HK-2 (cell line): Measurements from ENCODE around the gene MATN4.
"Not testable (repeated sequence)": the region's sequence is repeated elsewhere in the genome, so short reads cannot be mapped to it uniquely, and the experiment has no call there.

Experiments used
- DNase-seq: peaks from one replicate; pipeline ENCODE4 v3.0.0-alpha.2; 2018; ENCODE audit not compliant: unreplicated experiment

MATN4 gene, protein sequence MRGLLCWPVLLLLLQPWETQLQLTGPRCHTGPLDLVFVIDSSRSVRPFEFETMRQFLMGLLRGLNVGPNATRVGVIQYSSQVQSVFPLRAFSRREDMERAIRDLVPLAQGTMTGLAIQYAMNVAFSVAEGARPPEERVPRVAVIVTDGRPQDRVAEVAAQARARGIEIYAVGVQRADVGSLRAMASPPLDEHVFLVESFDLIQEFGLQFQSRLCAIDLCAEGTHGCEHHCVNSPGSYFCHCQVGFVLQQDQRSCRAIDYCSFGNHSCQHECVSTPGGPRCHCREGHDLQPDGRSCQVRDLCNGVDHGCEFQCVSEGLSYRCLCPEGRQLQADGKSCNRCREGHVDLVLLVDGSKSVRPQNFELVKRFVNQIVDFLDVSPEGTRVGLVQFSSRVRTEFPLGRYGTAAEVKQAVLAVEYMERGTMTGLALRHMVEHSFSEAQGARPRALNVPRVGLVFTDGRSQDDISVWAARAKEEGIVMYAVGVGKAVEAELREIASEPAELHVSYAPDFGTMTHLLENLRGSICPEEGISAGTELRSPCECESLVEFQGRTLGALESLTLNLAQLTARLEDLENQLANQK

DNA sequence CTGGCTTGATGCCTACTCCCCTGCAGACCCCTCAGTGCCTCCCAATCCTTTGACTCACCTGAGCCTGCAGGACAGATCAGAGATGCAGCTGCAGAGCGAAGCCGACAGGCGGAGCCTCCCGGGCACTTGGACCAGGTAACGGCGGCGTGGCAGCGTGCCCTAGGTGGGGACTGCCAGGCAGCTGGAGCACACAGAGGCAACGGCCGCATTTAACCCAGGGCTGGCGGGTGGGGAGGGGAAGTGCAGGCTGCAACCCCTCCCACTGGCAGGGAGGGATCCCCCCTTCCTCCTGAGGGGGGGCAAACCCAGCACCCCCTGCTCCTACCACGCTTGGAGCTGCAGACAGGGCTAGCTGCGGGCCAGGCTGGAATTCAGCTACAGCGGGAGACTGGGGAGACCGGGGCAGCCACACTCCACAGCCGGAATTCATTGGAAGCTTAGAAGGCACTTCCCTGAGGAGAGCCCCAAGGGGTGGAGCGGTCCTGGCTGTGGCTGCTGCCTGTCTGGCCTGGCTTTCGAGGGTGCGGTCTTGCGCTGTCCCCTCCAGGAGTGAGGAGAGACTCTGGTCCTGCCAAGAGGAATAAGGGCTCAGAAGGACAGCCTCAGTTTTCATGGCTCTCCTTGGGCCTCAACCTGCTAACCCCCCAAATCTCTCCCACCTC, at the start of gene MATN4:
Gene MATN4 (minus strand): TSS at position 183 of the 662 bp plus-strand sequence. CDS start 2,717 bp downstream, outside the sequence.
- DNase-seq, result no peak

DNA sequence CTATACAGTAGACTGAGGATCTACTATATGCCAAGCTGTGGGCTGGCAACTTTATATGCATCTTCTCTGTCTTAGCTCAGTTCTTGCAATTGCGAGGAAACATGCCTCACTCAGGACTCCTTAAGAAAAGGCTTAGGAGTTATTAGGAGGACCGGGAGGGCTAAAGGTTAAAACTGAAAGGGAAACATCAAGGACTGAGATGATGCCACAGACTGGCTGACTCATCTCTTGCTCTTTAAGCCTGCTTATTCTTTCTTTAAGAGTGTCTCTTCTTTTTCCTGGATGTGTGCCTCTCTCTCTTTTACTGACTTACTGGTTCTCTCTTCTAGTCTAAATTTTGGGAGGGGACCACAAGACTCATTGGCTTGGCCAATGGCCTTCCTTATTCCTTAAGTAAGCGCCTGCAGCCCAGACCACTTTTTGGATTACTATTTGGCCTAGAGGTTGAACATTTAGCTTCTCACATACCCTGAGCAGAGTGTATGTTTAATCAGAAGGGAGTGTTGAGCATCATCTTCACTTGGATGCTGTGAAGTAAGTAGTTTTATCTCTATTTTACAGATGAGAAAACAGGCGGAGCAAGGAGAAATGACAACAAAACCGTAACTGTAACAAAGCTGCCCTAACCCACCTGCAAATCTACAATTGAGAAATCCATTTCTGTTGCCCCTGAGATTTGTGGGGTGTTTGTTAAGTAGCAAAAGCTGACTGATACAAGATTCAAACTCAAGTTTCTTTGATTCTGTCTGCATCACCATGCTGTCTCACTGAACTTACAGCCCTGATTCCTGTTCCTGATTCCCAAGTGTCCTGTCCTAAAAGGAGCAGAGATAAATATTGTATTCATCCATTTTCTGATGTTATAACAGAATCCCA, 47.3 kb upstream of the MATN4 start:
- DNase-seq, result no peak

DNA sequence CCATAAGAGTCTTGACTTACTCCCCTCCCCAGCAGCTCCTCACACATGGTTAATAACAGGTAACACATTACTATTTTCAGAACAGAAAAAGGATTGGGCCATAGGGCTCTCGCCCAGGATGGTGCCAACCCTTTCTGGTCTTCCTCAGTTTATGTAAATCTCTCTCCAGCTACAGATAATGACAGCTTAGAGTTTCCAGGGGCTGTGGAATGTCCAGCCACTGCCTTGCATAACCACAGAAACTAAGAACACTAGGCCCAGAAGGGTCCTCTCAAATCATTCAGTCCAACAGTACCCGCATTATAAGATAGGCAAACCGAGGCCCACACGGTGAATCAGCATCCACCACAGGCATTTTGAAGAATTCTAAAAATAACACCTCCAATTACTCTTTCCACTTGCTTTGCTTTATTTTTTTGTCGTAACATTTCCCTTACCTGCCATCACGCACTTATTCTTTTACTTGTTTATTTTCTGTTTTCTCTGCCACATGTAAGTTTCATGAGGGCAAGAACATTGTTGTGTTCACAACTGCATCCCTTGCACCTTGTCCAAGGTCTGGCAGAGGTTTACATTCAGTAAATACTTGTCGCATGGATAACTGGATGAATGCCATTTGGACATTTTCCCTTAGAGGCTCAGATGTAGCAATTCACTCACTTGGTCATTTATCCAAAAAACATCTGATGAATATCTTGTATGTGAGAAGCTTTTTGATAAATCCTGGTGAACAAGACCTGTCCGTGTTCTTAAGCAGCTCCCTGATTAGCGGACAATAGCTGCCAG, 46.5 kb upstream of the MATN4 start:
- DNase-seq, result no peak

DNA sequence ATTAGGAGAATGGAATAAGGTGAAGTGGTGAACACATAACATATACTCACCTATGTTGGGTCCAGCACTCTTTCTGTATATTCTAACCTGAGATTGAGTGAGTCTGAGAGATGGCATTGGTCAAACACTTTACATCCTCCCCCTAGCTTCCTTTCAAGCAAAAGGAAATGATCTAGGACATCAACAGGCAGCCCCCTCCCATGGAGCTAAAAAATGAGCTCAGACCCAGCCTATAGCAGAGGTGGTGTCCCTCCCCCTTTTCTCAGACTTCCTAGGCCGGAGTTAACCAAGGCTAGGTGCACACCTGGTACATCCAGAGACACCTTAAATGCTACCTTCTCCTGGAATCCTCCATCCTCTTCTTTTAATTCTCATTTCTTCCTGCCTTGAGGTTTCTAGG, 45.6 kb upstream of the MATN4 start:
- no peak for DNase-seq

DNA sequence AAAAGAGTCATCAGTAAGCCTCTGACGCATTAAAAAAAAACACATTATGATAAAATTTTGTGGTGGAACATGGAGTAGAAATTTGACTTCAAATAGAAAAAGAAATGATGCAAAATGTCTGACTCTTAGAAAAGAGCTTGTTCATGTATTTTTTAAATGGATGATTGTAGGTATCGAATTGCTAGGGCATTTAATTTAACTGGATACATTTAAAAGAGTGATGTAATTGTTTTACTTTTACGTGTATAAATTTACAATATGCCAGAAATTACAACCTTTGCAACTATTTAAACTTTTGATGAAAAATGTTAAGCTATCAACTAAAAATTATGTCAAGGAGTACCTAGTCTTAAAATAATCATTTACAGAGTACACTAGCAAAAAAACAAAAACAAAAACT, 44.6 kb upstream of the MATN4 start:
- no peak for DNase-seq

DNA sequence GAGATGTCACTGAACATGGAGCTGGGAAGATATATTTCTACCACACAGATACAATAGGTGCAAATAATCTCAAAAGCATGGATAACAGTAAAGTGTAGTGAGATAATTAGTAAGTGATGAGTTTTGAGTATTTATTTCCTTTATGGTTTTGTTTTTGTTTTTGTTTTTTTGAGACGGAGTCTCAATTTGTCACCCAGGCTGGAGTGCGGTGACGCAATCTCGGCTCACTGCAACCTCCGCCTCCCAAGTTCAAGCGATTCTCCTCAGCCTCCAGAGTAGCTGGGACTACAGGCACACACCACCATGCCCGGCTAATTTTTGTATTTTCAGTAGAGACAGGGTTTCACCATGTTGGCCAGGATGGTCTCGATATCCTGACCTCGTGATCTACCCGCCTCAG, 42.7 kb upstream of the MATN4 start:
- not testable (repeated sequence) for DNase-seq

DNA sequence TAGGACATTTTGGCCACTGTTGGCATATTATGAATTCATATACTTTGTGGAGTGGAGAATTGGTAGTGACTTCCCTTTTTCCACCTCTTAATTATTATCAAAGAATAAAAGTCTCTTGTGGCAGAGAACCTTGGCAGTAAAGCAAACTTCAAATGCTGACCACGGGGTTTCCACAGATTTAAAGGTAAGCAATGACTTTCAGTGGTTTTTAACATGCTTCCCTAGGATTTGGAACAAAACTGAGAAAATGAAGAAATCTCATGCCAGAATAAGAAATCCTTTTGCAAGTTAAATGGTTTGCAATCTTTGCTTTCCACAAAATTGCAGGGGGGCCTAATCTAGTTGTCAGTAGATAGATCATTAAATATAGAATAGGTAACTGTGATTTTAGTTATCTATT, 42.1 kb upstream of the MATN4 start:
- DNase-seq, result no peak

DNA sequence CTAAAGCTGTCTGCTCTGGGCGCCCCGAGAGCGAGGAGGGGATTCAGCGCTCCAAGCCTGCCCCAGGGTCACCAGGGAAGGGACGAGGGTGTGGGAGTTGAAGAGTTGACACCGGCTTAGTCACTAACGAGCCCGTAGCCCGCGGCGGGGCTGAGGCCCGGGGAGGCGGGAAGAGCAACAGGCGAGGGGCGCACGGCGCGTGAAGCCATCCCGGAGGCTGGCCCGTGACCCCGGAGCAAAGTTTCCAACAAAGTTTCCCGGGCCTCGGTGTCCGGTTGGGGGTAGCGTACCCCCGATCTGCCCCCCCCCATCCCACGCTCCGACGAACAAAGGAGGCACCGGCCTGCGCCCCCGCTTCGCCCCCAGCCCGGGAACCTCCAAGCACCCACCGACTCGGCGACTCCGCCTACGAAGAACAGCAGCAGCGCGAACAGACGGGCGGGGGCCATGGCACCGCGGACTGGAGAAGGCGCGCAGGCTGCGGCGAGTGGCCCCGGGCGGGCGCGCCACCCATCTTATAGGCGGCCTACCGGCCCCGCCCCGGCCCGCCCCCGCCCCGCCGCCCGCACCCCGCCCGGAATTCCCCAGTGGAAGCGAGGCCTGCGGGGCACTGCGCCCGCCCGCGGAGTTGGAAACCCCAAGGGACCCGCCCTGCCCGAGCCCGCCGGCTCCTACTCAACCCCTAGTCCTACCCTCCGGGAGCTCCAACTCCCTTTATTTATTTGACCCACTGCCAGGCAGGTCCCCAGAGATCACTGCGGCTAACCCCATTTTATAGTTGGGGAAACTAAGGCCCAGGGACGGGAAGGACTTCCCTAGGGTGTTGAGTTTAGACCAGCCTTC, 40.1 kb upstream of the MATN4 start, which contains the start of gene SDC4:
Gene SDC4 (minus strand): TSS at position 489 of the 843 bp plus-strand sequence. CDS start 40 bp downstream, at position 449.
- peak; percentile 85 for DNase-seq

DNA sequence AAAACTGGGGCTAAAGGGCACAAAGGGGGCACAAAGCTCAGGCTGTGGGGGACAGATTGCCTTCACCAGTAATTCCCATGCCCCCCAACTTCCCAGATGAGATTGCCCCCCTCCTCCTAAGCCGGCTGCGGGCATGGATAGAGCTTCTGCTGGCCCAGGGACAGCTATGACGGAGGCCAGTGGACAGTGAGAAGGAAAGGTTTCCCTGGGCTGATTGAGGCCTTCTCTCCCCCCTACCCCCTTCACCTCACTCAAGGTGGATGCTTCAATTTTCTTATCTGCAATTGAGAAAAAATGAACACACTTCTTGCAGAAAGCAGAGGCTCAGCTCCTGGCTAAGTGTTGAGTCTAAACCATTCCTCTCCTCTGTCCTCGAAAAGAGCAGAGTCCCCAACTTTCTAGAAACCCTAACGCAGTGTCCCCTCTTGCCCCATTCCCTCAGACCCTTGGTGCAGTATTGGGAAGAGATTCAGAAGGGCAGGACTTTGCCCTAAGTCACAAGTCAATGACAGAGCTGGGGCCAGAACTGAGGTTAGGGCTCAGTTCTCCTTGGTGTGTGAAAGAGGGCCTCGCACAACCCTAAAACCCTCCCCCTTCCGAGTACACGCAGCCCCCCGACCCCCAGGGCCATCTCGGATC, 39.3 kb upstream of the MATN4 start:
- no peak for DNase-seq

DNA sequence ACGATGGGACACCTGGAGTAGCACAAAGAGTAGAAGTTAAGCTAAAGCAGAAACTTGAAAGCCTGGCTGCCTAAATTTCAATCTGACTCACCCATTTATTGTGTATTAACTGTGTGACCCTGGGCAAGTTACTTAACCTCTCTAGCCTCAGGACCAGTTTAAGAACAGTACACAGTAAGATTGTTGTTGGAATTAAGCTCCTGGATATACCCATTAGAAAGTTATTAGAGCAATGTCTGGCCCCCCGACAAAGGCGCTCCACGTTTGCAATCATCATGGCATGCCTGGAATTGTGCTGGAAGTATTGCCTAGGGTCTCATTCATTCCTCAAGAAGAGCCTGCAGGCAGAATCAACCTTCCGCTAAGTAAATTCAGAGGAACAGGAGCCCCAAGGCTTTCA, 38.8 kb upstream of the MATN4 start:
- DNase-seq, result no peak

DNA sequence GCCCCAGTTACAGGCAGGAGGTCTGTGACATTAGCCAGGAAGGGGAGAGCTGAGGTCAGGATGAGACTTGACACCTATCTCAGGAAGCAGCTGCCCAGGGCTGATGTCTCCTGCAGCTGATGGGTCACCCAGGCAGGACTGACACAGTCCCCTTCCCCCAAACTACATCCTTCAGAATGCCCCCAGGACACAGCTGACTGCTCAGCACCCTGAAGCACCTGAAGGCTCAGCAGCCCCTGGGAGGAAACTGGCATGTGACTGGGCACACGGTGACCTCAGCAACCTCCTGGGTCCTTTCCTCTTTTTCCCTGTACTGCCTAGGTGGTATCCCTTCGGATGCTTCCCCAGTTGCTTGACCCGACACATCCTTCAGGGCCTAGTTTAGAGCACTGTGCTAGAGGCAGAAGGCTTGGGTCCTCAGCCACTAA, 38.2 kb upstream of the MATN4 start:
- DNase-seq, result no peak

DNA sequence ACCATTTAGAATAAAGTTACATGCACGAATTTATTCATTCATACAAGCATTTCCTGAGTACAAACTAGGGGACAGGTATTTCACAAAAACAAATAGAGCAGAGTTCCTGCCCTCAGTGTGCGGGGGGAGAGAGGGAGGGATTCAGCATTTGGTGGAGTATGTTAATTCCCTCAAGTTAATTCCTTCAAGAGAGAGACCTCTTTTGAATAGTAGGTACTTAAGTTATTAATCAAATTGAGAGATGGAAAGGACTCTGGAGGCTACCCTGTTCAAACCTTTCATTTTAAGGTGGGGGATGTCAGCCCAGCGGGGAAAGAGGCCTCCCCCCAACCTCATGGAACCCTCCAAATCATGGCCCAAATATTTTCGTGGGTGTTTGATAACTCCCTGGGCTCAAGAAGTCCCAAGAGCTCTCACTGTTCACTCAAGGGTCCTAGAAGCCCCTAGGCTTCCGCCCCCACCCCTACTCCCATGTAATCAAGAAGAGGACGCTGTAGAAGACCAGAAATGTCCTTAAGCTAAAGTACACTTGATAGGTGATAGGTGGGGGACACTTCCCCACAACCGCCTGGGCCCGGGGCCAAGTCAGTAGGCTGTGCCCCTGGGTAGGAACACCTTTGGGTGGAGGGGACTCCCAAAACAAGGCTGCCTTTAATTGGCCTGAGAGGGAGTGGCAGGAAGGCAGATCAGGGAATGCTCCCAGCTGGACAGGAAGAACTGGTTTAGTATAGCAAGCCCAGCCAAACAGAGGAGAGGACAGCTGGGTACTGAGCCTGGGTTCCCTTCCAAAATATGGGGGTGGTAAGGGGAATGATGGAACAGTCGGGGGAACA, 37.2 kb upstream of the MATN4 start:
- DNase-seq, result no peak

DNA sequence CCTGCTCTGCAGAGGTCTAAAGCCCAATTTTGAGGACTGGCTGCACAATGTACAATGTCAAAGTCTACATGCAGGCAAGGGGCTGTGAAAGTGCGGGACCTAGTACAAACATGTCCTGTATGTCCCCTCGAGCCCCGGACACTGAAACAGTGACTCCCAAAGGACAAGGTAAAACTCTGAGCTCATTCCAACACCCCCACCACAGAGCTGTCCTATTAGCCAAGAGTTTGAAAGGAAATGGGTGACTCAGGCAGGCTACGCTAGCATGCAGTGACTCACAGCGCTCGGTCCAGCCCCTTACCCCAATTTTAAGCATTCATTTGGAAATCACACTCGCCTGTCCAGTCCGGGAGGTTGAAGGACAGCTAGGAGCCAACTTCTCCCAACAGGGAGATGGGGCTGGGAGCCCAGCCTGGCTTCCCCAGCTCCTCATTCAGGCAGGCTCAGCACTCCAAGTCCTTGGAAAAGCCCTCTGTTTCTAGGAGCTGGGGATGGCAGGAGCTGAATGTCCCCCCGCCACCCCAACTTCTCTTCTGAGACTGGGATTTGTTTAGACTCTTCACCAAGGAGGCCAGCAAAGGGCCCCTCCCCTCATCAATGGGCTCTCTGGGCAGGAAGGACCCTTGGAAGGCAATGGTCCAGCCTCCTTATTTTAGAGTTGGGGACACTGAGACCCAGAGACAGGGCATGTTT, 36.2 kb upstream of the MATN4 start:
- DNase-seq, result peak; percentile 83

DNA sequence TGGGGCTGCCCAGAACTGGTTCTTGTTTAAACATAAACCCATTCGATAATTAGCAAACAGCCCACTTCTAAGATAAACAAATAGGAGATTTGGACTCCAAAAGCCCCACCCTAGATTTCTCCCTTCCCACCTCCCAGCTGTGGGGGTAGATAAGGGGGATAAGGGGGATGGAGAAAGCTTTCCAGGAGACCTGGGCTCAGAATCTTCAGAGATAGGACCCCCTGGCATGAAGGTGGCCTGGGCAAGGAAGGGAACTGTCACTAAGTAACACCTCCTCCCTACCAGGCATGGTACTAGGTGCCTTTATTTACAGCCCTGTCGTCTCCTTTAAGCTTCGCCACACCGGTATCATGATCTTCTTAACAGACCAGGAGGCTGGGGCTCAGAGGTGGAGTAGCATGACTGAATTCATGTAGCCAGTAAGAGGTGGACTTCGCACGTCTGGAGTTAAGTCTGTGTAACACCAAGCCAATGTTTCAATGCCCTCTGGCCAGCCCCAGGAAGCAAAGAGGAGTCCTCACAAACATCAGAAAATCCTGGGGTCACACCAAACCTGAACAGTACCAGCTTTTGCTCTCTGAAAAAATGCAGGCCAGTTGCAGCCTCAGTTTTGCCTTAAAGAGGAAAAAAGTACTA, 35.6 kb upstream of the MATN4 start:
- no peak for DNase-seq

DNA sequence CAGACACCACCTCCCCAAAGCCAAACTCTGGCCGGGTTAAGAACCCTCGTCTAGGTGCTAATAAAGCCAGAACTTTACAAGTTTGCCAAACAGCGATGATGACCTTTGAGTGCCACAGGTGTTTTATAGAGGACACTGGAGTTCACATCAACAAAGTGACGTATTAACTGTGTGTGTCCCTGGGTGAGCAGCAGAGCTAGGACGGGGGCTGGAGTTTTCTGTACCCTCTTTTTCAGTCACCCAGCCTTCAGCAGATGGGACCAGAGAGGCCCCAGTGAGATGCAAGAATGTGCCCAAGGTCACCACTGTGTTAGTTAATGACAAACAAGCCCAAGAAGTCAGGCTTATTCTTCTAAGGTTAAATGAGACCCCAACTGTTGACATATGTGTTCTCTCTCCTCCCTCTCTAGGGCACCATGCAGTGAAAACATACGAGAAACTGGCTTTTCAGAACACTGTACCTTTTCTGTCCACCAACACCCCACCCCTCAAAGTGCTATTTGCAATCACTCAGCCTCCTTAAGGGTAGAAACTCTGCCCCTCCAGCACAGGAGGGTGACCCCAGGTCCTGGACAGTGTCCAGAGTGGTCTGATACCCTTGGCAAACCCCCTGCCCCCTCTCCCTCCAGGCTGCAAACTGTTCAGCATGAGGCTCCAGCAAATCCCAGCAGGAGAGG, 34.9 kb upstream of the MATN4 start:
- DNase-seq, result no peak

DNA sequence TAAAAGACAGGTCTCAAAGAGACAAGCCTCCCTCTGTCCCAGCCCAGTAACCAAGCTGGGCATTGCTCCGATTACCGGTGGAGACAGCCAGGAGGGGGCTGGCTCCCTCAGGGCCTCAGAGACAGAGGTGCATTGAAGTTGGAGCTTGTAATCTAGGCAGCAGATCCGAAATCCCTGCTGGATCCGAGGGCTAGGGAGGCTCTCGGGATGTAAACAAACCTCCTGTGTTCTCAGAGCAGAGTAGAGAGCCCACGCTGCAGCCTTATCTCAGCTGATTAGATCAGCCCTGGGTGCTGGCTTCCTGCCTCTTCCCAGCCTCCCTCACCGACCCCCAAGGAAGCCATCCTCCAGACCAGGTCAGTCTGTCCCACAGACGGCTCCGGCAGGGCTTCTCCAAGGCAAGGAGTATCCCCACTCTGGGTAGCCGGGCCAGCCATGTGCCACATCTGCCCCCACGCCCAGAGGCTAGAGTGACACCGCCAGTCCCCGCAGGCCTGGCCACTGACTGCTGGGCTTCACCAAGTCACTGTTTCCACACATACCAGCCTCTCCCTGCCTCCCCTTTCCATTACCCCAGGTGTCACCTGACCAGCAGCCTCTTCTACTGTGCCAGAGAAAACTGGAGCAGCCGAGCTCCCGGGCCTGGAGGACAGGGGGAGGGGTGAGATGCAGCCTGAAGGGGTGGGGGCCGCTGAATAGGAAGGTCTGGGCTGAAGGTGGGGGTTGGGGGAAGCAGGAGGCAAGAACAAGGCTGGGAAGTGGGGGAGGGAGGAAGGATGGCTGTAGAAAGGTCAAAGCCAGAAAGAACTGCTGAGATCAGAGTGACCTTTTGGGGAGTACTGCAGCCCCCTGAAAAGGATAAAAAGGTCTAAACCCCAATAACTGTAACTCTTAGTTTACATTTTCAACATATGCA, 34.1 kb upstream of the MATN4 start:
- DNase-seq, result peak; percentile 78
